NCI-H2196 treated with DMSO at 0.1 percent for 48 hours (cell line): ENCODE data around the gene SMC1B.
"Not testable (repeated sequence)": the region's sequence is repeated elsewhere in the genome, so short reads cannot be mapped to it uniquely, and the experiment has no call there.

Experiments
- DNase-seq: peaks from one replicate; lab custom pipeline; 2025; ENCODE audit not compliant: unreplicated experiment; lab: John Stamatoyannopoulos, UW

Gene SMC1B

DNA sequence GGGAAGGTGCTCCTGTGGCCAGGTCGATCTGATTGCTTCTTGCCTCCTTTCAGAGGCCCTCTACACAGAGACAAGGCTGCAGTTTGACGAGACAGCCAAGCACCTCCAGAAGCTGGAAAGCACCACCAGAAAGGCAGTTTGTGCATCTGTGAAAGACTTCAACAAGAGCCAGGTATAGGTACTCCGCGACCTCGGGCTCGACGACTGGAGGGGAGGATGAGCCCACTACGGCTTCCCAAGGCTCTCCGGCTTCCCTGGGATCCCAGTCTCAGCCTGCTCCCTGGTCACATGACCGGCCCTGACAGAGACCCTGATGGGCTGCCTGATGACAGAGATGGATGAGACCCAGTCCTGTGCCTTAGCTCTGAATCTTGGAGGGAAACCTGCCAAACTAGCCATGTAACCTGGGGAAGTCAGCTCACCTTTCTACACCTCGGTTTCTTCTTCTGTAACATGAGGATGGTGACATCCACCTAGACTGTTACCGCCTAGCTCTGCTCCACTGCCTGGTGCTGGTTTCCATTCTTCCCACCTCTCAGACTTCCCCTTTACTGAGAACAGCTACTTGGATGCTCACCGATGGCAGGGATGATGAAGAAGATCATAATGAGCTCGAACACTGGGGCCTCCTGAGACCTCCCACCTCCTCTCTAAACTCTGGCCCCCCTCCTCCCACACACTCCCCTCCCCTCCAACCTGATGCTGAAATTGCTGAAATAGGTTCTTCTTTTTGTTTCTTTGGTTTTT, 9.0 kb upstream of the SMC1B start:
- DNase-seq, result no peak

DNA sequence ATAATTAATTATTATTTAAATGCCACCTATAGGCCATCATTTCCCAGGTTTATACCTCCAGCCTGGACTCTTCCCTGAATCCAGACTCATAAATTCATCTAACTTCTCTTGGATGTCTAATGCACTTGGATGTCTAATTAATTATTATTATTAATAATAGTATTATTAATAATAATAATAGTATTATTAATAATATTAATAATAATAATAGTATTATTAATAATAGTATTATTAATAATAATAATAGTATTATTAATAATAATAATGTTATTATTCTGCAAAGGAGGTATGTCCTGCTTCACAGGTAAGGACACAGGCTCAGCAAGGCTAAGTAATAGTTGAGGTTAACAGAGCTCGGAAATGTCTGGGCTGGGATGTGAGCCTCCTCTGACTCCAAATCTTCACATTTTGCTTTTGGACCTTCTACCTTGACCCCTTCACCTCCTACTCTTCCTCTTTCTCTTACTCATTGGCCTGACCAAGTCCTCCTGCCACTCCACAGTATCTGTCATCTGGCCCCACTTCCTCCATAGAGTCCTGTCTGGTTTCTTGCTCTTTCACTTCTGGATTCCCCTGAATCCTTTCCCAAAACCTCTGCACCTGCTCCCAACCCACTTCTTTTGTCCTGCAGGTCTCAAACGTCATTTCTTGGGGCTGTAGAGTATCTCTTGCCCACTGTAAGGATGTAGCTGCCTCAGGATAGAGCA, 8.1 kb upstream of the SMC1B start:
- no peak for DNase-seq

DNA sequence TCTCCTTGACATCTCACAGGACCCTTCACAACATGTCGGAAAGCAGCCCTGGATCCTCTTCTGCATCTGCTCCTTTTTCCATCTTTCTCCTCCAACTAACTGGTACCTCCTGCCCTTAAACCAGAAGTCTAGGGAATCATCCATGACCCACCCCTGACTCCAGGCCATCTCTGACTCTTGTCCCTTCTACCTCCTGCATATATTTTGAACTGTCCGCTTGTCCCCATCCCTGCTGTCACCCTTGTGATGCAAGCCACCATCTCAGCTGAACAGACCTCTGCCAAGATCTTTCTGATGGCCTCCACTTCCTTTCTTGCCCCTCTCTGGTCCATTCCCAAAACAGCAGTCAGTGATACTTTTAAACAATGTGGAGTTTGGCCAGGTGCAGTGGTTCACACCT, 7.1 kb upstream of the SMC1B start:
- DNase-seq, result no peak

DNA sequence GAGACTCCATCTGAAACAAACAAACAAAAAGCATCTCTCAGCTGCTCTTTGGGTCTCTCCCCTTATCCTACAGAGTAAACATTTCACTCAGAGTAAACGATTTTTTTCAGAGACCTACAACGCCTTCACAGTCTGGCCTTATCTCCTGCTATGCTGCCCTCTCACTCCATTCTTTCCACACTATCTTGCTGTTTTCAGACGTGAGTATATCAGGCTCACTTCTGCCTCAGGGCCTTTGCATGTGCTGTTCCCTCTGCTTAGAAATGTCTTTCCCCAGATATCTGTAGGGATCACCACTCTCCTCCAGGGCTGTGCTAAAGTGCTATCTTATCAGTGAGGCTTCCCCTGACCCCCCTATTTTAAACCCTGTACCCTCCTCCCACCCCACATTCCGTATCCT, 6.6 kb upstream of the SMC1B start:
- DNase-seq, result no peak

DNA sequence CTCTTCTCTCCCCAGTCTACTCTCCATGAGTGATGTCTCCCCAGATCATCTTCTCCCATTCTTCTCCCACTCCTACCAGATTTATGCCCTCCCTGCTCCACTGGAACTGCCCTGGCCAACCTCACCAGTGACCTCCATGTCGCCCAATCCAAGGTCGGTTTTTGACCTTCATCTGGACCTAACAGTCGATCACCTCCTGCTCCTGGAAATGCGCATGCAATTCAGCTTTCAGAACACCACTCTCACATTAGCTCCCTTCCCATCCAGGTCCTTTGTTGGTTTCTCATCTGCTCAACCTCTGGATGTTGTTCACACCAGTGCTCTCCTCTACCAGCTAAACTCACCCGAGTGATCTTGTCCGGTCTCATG, 5.4 kb upstream of the SMC1B start:
- no peak for DNase-seq

DNA sequence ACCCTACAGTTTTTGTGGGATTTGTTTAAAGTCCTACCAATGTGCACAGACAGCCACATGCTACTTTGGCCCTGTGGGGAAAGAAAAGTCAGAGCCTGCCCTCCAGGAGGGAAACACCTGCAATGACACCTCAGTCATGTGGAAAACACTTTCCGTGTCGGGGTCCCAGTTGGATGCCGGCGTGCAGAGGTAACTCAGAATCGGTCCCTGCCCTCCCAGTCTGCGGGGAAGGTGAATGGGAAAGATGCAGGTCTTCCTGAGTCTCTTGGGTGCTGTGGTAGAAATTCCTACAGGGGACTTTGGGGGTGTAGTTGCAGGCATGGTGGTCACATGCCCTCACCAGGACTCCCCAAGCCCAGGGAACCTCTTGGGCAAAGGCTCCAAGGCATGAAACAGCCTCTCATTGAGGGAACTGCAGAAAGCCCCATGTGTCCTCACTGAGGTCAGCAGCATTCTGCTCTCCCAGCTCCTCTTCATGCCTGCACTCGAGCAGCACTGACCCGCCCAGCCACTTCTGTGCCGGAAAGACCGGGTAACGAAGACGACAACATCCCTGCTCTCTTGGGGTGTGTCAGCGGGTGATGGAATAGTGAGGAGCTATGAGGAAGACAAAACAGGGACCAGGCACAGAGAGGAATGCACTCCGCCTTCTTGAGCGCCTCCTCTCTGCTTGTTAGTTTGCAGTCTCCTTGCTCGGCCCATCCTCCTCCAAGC, 4.8 kb upstream of the SMC1B start:
- DNase-seq, result no peak

DNA sequence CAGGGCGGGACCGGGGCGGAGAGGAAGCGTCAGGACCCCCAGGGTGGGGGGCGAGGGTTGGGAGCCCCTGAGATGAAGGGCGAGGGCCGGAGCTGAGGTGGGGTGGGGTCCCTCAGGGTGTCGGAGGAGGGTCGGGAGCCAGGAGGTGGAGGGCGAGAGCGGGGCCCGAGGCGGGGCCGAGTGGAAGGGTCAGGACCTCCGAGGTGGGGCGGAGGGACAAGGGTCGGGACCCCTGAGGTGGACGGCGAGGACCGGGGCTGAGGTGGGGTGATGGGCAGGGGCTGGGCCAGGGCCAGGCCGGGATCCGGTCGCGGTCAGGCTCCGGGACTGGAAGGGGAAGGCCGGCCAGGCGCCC, 409 bp downstream of the SMC1B start:
- no peak for DNase-seq

DNA sequence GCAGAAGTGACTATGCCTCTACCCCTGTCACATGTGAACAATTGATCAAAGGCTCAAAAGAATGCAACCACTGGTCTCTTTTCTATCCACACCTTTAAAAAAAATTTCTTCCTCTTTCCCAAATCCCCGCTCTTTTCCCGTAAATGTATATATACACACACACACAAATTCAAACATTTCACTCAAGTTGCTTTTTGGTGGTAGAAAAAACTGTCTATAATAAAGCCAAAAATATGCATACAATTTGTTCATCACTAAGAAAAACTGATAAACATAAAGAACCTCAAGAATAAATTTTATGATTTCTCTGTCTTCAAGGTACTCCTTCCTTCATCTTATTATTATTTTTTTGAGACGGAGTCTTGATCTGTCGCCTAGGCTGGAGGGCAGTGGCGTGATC, 5.6 kb downstream of the SMC1B start:
- DNase-seq, result no peak

DNA sequence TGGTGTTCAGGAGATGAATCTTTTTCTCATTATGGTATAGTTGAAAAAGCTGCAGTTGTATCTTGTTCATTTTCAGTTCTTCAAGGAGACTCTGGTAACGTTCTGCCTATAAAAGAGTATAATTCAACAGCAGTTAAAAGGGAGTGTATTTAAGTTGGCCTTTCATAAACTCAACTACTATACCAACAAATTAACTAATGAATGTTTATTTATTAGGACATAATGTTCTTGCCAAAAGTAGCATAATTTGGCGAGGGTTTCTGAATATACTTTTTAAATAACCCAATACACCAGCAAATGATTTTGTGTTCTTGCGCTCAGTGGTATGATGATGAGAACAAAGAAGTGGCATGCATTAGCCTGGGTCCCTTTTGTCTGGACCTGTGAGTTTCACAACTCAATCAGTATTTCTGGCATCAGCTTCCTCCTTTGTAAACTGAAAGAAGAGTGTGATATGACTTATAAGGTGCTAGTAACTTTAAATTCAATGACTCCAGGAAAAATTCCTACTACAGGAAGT, 10.9 kb downstream of the SMC1B start:
- no peak for DNase-seq

DNA sequence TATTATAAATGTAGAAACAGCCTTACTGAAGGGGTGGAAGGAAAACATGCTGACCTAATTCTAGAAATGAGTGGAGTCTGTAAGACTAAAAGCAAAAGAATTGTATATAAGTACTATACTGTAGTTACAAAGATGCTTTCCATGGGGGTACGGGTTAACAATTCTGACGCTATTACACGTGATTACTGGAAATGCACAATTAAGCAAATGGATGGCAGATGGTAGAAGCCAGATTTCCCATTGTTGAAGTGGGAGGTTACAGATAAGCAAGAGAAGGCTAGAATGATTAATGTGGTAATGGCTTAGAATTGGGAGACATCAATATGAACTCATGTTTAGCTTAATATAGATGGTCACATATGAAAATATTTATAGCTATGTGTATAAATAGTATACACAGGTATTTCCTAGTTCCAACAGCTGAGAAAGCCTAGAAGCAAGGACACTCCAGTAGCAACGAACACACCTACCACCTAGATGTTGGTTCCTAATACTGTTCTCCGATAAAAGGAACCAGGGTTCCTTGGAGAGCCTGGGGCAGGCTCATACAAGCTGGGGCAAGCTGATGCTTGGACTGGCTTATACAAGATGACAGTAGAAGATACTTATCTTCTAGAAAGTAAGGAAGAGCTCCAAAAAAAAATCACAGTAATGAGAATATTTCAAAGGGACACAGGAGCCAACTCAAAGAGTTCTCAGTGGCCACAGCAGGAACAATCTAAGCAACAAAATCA, 13.5 kb downstream of the SMC1B start:
- DNase-seq, result no peak

DNA sequence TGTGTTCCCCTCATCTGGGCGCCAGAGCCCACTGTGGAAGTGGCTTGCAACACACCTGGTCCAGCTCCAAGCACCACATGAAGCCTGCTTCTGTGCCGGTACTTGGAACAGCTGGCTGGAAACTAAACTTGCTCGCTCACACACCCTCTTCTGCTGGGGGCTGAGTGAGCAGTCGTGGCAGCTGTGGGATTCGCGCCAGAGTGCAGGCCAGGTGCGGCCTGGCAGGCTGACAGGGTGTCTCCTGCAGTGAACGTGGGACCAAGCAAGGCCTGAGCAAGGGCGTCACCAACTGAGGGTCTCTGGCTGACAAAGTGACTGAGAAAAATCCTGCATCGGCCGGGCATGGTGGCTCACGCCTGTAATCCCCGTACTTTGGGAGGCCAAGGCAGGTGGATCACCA, 15.2 kb downstream of the SMC1B start:
- no peak for DNase-seq

DNA sequence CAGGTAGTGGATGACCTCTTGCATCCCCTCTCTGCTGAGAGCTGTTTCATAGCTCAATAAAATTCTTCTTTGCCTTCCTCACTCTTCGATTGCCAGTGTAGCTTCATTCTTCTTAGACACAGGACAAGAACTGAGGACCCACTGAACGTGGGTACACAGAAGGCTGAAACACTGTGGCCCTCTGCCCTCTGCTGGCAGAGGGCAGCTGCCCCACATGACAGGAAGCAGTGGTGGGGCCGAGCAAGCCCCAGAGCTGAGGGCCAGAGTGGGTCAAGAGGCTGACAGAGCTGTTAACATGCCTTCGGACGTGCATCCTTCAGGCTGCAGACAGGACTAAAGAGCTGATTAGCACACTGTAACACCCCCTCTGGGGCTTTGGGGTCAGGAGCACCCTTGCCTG, 15.6 kb downstream of the SMC1B start:
- DNase-seq, result no peak

DNA sequence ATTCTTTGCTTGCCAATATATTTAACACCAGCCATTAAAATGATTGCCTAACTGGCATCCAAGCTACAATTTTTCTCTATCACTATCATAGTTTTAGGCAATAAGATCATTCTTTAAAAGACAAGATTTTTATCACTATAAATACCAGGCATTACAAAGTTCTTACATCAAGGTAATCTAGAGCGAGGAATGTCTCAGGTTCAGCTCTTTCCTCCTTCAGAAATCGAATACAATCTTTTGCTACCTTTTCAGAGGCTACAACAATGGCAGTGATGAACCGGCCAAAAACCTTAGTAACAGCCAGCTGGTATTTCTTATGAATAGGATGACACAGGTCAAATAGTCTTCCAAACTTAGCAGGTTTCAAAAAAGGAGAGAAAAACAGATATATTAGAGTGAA, 23.9 kb downstream of the SMC1B start:
- DNase-seq, result no peak

DNA sequence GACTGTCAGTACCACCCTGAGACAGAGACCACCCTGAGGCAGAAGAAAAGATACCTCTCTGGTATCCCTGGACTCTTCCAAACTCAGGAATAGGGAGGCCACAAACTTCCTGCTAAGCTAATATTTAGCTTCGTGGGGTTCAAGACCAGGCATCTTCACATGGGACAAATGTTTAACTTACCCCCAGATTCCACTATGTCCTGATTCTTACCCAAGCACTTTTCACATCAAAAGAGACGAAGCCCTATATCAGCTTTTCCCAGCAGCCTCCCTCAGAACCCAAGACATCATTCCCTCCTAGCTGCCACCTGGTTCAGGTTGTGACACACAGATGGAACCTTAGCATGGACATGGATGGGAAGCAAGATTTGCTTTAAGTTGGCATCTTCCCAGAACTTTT, 32.1 kb downstream of the SMC1B start:
- DNase-seq, result no peak

DNA sequence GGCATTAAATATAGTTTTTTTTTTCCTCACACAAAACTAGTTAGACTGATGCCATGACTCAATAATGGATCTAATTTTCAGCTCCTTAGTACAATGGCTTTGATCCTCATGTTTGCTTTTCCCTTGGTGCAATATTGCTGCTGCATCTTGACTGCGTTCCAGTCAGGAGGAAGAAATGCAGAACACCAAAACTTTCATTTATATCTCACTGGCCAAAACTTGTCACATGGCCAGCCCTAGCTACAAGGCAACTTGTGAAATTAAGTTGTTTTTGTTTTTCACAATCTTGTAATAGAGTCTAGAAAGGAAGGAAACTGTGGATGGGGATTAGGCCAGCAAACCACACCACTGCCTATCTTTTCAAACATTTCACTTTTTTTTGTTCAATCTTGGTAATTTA, 36.7 kb downstream of the SMC1B start:
- no peak for DNase-seq

DNA sequence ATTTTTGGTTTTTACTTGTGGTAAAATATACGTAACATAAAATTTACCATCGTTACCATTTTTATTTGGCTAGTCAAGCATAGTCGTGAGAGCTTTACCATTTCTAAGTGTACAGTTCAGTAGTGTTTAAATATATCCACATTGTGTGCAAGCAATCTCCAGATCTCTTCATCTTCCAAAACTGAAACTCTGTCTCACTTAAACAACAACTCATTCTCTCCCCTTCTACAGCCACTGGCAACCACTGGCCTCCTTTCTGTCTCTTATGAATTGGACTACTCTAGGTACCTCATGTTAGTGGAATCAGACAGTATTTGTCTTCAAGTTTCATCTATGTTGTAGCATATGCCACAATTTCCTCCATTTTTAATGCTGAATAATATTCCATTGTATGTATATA, 37.4 kb downstream of the SMC1B start:
- DNase-seq, result no peak

DNA sequence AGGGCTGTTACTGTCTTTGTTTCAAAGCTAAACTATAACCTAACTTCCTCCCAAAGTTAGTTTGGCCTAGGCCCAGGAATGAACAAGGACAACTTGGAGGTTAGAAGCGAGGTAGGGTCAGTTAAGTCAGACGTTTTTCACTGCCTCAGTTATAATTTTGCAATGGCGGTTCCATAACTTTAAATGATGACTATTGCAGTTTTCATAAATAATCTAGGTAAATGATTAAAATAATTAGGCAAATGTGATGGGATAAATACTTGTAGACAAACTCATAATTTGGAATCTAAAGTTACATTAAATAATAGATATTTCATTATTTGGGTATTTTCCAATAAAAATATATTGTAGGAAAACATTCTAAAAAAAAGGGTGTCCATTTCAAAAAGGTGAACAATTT, 39.8 kb downstream of the SMC1B start:
- not testable (repeated sequence) for DNase-seq

DNA sequence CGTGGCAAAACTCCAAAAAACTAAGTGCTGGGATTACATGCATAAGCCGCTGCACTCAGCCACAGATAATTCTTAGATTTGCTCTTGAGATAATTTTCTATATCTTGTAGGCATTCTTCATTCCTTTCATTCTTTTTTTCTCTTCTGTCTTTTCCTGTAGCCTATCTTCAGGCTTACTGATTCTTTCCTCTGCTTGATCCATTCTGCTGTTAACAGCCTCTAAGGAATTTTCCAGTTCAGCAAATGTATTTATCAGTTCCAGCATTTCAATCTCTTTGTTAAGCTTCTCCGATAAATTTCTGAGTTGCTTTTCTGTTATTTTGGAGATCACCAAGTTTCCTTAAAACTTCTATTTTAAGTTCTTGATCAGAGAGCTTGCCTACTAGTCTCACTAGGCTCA, 46.7 kb downstream of the SMC1B start:
- no peak for DNase-seq

DNA sequence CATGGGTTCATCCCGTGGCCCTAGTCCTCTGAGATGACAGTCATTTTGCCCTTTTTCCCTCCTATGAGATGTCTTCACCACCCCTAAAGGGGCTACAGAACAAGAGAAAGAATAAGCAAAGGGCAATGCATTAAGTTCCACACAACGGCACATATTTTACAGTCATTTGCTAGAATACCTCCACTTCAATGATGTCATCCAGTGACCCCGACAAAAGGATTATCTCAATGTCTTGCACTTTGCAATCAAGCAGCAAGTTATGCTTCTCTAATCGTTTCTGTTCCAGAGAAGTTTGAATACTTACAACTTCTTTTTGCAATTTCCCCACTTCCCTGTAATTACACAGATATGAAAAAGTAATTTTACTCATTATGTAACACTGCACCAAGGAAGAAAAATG, 53.8 kb downstream of the SMC1B start:
- no peak for DNase-seq

DNA sequence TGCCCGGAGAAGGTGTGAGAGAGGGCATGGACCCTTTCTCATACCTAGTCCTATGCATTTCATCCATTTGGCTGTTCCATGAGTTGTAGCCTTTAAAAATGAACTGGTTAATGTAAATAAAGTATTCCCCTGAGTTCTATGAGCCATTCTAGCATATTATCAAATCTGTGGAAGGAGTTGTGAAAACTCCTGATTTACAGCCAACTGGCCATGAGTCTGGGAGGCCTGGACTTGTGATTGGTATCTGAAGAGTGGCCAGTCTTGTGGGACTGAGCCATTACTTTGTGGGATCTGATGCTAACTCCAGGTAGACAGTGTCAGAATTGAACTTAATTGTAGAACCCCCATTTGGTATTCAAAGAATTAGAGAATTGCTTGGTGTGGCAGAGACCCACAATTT, 55.3 kb downstream of the SMC1B start:
- no peak for DNase-seq

DNA sequence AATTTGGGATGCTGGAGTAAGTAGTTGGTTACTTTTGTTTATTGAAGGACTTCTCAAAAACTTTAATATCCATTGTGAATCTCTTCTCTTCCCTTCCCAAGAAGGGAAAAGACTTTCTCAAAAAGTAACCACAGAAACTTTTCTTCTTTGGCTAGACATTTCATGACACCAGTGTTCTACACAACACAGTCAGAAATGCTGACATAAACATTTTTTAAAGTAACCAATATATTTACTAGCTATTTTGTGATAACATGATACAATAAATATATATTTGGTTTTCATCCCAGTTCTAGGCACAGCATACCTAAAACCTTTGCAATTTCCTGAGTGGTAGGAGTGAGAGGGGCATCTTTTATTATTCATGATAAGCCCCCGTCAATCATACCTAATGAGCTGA, 55.9 kb downstream of the SMC1B start:
- DNase-seq, result no peak

DNA sequence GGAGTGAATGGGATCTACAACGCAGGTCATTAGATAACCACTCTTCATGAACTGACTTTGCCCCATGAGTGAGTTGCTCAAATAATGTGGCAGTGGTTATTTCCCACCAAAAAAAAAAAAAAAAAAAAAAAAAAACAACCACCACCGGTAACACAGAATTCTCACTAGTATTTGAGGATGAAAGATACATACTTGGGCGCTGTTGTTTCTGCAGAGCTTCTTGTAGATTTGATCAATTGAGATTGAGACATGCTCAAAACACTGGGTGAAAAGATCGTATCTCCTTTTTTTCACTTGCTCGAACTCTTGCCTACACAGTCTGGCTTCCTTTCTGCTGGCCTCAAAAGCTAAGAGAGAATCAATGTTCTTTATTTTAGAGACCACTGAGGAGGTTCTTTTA, 59.6 kb downstream of the SMC1B start:
- no peak for DNase-seq
